Sigmoid colon (tissue), 4 donors: ENCODE results near the gene GNAS-AS1.

Source experiments
- EP300 ChIP-seq, 4 donors: sonication (generic); formaldehyde crosslinking; IDR thresholded peaks; one replicate each; pipeline ENCODE4 v1.6.1; 2017; ENCODE audit warnings: antibody characterized with exemption in 4 of 4
- POLR2A ChIP-seq, 2 donors: fragments of 450-650 bp; IDR thresholded peaks; one replicate each; pipeline ENCODE4 v1.6.1; 2016; ENCODE audit warnings: antibody characterized with exemption in 2 of 2, mild to moderate bottlenecking in 2 of 2, moderate library complexity in 2 of 2
- POLR2AphosphoS5 ChIP-seq, 4 donors: sonication (generic); formaldehyde crosslinking; IDR thresholded peaks; one replicate each; pipeline ENCODE4 v1.6.1; 2017; ENCODE audit warnings: antibody characterized with exemption in 4 of 4
- TF ChIP-seq, protein P1 (sequence below), 4 experiments: fragments of 450-650 bp in 3 of 4; fragments of 200-600 bp in 1 of 4; IDR thresholded peaks; one replicate each; pipeline ENCODE4 v1.5.1; 2016 to 2019; ENCODE audit warnings: antibody characterized with exemption in 4 of 4, mild to moderate bottlenecking in 3 of 4, moderate library complexity in 2 of 4

DNA sequence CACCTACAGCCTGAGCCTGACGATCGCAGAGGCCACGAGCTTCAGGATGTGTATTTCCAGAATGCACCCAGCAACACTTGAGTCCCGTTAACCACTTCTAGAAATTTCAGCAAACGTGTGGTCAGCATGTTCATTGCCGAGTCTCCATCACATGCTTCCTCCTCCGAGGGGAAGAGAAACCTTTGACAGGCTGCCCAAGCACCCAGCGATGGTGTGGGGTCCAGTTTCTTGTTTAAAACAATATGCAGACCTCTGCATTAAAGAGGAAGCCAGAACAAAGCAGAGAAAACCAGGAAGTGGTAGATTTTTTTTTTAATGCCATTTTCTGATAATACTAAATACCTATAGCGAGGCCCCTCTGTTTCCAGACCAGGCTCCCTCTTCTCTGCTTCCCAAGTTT lies 71.9 kb downstream of the GNAS-AS1 start:
- TF ChIP-seq POLR2A (IDR thresholded peaks at IDR 0.05) (no peak), EP300 (IDR thresholded peaks at IDR 0.05) (no peak), POLR2AphosphoS5 (IDR thresholded peaks at IDR 0.05) (no peak)
- TF ChIP-seq, protein P1, sequence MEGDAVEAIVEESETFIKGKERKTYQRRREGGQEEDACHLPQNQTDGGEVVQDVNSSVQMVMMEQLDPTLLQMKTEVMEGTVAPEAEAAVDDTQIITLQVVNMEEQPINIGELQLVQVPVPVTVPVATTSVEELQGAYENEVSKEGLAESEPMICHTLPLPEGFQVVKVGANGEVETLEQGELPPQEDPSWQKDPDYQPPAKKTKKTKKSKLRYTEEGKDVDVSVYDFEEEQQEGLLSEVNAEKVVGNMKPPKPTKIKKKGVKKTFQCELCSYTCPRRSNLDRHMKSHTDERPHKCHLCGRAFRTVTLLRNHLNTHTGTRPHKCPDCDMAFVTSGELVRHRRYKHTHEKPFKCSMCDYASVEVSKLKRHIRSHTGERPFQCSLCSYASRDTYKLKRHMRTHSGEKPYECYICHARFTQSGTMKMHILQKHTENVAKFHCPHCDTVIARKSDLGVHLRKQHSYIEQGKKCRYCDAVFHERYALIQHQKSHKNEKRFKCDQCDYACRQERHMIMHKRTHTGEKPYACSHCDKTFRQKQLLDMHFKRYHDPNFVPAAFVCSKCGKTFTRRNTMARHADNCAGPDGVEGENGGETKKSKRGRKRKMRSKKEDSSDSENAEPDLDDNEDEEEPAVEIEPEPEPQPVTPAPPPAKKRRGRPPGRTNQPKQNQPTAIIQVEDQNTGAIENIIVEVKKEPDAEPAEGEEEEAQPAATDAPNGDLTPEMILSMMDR (IDR thresholded peaks at IDR 0.05) = no peak
